ENCODE measurements around the gene SLC38A11. TPM values are rescaled to one million over a fixed set of nuclear protein-coding genes. Genes with fewer than 3 reads are reported as not detected.

SLC38A11 gene
- total RNA-seq, 1 donor from 2014 or later = not detected

DNA sequence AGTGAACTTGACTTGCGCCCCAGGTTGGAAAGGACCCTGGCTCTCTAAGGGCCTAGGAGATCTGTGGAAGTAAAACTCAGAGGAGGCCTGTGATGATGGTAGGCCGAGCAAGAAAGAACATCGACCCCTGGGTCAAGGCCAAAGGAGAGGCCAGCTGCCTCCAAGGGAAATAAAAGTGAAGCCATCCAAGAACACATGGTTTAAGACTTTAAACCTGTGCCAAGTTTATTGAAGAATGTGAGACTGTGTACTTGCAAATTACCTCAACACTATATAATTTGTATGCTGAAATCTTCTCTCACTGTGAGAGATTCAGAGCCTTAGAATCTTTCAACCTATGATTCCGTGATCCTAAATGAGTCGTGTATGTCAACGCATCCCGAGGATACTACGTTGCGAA lies 73.0 kb downstream of the SLC38A11 start:
- no peaks in the 10 kb centered on the region for H3K27me3 Mint-ChIP-seq (ENCODE audit: unreplicated experiment)
- H3K36me3 Mint-ChIP-seq (ENCODE audit: unreplicated experiment) = no peaks in the 10 kb centered on the region
- no peaks in the 10 kb centered on the region for H3K9me3 Mint-ChIP-seq (ENCODE audit: unreplicated experiment)
- no peak overlapping the region for H3K4me3 Mint-ChIP-seq (ENCODE audit: unreplicated experiment)
- TF ChIP-seq, protein P1, sequence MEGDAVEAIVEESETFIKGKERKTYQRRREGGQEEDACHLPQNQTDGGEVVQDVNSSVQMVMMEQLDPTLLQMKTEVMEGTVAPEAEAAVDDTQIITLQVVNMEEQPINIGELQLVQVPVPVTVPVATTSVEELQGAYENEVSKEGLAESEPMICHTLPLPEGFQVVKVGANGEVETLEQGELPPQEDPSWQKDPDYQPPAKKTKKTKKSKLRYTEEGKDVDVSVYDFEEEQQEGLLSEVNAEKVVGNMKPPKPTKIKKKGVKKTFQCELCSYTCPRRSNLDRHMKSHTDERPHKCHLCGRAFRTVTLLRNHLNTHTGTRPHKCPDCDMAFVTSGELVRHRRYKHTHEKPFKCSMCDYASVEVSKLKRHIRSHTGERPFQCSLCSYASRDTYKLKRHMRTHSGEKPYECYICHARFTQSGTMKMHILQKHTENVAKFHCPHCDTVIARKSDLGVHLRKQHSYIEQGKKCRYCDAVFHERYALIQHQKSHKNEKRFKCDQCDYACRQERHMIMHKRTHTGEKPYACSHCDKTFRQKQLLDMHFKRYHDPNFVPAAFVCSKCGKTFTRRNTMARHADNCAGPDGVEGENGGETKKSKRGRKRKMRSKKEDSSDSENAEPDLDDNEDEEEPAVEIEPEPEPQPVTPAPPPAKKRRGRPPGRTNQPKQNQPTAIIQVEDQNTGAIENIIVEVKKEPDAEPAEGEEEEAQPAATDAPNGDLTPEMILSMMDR (IDR thresholded peaks at IDR 0.05; ENCODE audit: partially characterized antibody, unreplicated experiment) = no peak
- no peak overlapping the region for H3K27ac Mint-ChIP-seq (ENCODE audit: unreplicated experiment)
- DNase-seq = no peak
- H3K4me1 Mint-ChIP-seq (ENCODE audit: low read depth, unreplicated experiment) = no peaks in the 10 kb centered on the region

DNA sequence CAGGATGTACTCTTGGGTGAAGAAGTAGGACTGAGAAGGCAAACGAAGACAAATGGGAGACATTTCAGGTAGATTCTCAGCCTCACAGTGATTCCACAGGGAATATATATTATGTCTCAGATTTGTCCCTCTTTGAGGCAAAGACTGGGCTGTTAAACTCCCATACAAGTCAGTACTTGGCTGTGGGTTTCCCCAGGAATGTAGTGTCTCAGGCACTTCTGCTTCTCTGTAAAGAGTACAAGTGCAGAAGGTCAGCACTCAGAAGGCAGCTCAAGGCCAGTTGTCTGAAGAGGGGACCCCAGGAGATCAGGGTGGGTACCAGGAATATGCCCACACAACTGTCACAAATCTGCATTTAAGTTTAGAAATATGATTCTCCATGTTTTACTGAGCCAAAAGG lies 73.8 kb downstream of the SLC38A11 start:
- no peaks in the 10 kb centered on the region for H3K4me1 Mint-ChIP-seq (ENCODE audit: low read depth, unreplicated experiment)
- no peaks in the 10 kb centered on the region for H3K9me3 Mint-ChIP-seq (ENCODE audit: unreplicated experiment)
- no peaks in the 10 kb centered on the region for H3K27me3 Mint-ChIP-seq (ENCODE audit: unreplicated experiment)
- DNase-seq = no peak
- H3K4me3 Mint-ChIP-seq (ENCODE audit: unreplicated experiment) = no peak overlapping the region
- no peaks in the 10 kb centered on the region for H3K36me3 Mint-ChIP-seq (ENCODE audit: unreplicated experiment)
- TF ChIP-seq, protein P1 (IDR thresholded peaks at IDR 0.05; ENCODE audit: partially characterized antibody, unreplicated experiment) = no peak
- no peak overlapping the region for H3K27ac Mint-ChIP-seq (ENCODE audit: unreplicated experiment)

DNA sequence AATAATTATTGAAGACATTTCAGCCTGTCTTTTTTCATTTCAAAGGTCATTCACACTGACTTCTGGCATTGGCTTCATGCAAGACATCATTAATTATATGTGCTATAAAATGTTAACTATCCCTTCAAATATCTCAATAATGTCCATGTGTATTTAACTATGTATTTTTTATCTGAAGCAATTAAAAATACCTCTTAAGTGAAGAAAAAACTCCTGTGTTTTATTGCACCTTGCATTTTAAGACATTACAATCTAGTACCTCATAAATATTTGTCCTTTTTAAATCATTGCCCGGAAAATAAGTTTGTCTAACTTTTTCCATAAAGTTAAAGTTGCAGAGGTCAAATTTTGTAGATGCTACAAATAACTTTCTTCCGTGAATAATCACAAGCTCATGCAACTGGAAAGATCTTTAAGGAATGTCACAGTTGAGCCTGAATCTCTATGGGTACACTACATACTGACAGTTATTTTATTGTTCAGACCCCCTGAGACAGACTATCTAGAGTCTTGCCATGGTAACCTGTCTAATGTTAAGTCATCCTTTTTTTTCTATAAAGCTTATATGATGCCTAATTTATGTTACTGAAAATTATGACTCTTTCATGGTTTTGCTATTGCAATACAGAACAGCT lies 75.3 kb downstream of the SLC38A11 start:
- Mint-ChIP-seq H3K36me3 (ENCODE audit: unreplicated experiment) (no peaks in the 10 kb centered on the region), H3K9me3 (ENCODE audit: unreplicated experiment) (no peaks in the 10 kb centered on the region), H3K4me1 (ENCODE audit: low read depth, unreplicated experiment) (no peaks in the 10 kb centered on the region), H3K4me3 (ENCODE audit: unreplicated experiment) (no peak overlapping the region), H3K27me3 (ENCODE audit: unreplicated experiment) (no peaks in the 10 kb centered on the region), H3K27ac (ENCODE audit: unreplicated experiment) (no peak overlapping the region)
- TF ChIP-seq, protein P1 (IDR thresholded peaks at IDR 0.05; ENCODE audit: partially characterized antibody, unreplicated experiment) = no peak
- DNase-seq = no peak

DNA sequence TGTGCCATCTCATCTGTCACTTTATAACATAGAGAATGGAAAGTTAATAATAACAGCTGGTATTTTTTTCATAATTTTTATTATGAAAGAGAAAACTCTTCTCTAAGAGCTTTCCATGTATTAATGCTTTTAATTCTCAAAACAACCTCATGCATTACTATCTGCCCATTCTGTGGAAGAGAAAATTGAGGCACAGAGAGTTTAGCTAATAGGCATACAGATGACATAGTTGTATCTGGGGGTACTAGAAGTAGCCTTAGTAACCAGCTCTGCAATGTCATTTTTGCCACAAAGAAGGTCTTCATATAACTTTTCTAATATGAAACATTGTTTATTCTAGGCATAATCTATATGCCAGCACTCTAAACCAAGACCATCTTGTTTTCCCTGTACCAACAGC lies 77.4 kb downstream of the SLC38A11 start:
- H3K27me3 Mint-ChIP-seq (ENCODE audit: unreplicated experiment) = no peaks in the 10 kb centered on the region
- no peaks in the 10 kb centered on the region for H3K36me3 Mint-ChIP-seq (ENCODE audit: unreplicated experiment)
- DNase-seq = no peak
- H3K4me1 Mint-ChIP-seq (ENCODE audit: low read depth, unreplicated experiment) = no peaks in the 10 kb centered on the region
- no peak overlapping the region for H3K4me3 Mint-ChIP-seq (ENCODE audit: unreplicated experiment)
- H3K9me3 Mint-ChIP-seq (ENCODE audit: unreplicated experiment) = no peaks in the 10 kb centered on the region
- no peak overlapping the region for H3K27ac Mint-ChIP-seq (ENCODE audit: unreplicated experiment)
- TF ChIP-seq, protein P1 (IDR thresholded peaks at IDR 0.05; ENCODE audit: partially characterized antibody, unreplicated experiment) = no peak

DNA sequence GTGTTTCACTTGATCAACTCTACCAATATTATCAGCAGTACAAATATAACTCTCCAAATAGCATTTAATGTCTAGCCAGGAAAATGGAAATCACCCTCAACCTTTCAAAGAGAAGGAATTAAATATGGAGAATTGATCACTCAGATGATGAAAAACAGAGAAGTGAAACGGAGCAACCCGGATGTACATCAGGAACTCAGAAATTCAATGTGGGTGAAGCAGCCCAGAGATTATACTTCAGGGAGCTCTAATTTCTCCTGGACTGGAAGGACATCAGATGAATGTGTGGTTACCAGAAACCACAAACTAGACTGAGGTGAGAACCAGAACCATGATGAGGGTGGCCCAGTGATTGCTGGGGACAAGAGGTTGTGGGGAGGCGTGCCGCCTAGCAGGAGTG lies 78.2 kb downstream of the SLC38A11 start:
- H3K36me3 Mint-ChIP-seq (ENCODE audit: unreplicated experiment) = no peaks in the 10 kb centered on the region
- TF ChIP-seq, protein P1 (IDR thresholded peaks at IDR 0.05; ENCODE audit: partially characterized antibody, unreplicated experiment) = no peak
- H3K4me3 Mint-ChIP-seq (ENCODE audit: unreplicated experiment) = no peak overlapping the region
- no peak overlapping the region for H3K27ac Mint-ChIP-seq (ENCODE audit: unreplicated experiment)
- DNase-seq = no peak
- no peaks in the 10 kb centered on the region for H3K9me3 Mint-ChIP-seq (ENCODE audit: unreplicated experiment)
- no peaks in the 10 kb centered on the region for H3K27me3 Mint-ChIP-seq (ENCODE audit: unreplicated experiment)
- H3K4me1 Mint-ChIP-seq (ENCODE audit: low read depth, unreplicated experiment) = no peaks in the 10 kb centered on the region

All from glutamatergic neuron (in vitro differentiated cells).